ENCODE data around the gene HSH2D.
"Not testable (repeated sequence)": the region's sequence is repeated elsewhere in the genome, so short reads cannot be mapped to it uniquely, and the experiment has no call there.

HSH2D gene, protein sequence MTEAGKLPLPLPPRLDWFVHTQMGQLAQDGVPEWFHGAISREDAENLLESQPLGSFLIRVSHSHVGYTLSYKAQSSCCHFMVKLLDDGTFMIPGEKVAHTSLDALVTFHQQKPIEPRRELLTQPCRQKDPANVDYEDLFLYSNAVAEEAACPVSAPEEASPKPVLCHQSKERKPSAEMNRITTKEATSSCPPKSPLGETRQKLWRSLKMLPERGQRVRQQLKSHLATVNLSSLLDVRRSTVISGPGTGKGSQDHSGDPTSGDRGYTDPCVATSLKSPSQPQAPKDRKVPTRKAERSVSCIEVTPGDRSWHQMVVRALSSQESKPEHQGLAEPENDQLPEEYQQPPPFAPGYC

GRCh38 chr19:16143399-16144215 is at the start of gene HSH2D:
Gene HSH2D, plus strand, starts transcription at chr19:16143685. Its CDS starts 5,066 bp downstream, at chr19:16148751.
- no peak for DNase-seq

GRCh38 chr19:16094360-16095070 is 49.0 kb upstream of the HSH2D start:
- no peak for DNase-seq

GRCh38 chr19:16095071-16095571 is 48.4 kb upstream of the HSH2D start:
- no peak for DNase-seq

- no peak for DNase-seq
These were observed 47.1 kb upstream of the HSH2D start for GRCh38 chr19:16096280-16096855.

DNA sequence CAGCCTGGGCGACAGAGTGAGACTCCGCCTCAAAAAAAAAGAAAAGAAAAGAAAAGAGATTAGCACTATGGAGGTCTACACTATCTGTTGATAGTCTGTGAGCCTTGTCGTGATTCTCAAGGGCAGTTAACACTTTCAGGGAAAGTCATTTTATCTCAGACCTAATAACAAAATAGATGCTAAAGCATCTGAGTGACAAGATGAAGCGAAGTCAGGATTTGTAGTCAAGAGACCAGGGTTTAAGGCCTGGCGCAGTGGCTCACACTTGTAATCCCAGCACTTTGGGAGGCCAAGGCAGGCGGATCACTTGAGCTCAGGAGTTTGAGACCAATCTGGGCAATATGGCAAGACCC is 45.1 kb upstream of the HSH2D start:
- DNase-seq, result no peak

- no peak for DNase-seq
These were observed 44.7 kb upstream of the HSH2D start for GRCh38 chr19:16098821-16099220.

- not testable (repeated sequence) for DNase-seq
These were observed 44.0 kb upstream of the HSH2D start for GRCh38 chr19:16099314-16099965.

- DNase-seq, result no peak
These were observed 43.0 kb upstream of the HSH2D start for GRCh38 chr19:16100524-16100923.

GRCh38 chr19:16104722-16105121 is 38.8 kb upstream of the HSH2D start:
- no peak for DNase-seq

GRCh38 chr19:16106121-16106520 is 37.4 kb upstream of the HSH2D start:
- no peak for DNase-seq

DNA sequence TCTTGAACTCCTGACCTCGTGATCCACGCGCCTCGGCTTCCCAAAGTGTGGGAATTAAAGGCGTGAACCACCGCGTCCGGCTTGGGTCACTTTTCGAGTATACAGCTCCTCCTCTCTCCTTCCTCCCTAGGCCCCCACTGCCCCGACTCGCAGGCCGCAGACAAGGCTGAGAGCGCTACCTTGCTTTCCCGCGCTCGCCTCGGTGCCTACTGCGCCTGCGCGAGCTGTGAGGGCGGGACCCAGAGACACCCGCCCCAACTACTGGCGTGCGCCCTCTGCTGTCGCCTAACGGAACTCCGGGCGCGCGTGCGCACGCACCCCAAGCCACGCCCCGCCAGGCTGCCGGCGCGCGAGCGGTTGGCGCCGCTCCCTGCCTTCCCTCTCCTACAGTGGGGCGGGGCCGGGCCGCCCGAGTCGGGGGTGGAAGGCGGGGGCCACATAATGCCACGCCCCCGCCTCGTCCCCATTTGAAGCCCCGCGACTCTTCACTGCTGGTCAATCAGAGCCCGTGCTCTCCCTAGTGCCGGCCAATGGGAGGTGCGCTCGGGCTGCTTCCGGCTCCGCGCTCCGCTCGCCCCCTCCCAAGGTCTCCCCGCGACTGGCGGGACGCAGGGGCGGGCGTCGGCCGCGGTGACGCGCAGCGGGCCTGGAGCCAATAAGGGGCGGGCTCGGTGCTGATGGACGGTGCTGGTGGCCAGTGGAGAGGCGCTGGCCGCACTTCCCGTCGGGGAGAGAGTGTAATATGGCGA is 32.2 kb upstream of the HSH2D start, which contains the start of gene RAB8A:
Gene RAB8A, plus strand, starts transcription at position 730 of the 749 bp plus-strand sequence. Its CDS starts 13 bp downstream, at position 743.
- peak; percentile 89 for DNase-seq

DNA sequence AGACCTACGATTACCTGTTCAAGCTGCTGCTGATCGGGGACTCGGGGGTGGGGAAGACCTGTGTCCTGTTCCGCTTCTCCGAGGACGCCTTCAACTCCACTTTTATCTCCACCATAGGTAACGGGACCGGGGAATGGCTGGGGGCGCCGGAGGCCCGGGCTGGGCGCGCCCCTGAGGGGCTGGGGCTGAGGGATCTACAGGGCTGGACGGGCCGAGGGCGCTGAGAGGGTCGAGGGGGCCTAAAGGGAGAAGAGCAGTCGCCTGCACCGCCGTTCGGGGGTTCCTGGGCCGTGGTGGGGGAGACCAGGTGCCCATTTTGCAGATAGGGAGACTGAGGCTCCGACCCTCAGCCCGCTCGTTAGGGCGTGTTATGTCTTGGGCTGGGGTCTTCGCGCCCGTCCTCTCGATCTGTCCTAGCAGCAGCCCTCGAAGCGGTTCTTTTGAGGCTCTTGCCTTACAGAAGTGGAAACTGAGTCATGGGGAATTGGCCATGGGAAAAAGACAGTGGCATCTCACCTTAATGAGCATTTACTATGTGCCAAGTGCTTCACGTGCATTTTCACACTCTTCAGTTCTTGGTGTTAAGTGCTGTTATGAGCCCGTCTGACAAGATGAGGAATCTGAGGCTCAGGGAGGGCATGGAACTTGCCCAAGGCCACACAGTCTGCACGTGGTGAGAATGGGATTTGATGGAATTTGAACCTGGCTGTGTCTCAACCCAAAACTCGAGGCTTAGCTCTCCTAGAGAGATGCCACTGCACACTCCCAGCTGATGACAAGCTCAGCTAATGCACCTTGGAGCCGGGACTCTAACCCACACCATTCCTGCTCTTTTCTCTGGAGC is 31.4 kb upstream of the HSH2D start:
- no peak for DNase-seq

DNA sequence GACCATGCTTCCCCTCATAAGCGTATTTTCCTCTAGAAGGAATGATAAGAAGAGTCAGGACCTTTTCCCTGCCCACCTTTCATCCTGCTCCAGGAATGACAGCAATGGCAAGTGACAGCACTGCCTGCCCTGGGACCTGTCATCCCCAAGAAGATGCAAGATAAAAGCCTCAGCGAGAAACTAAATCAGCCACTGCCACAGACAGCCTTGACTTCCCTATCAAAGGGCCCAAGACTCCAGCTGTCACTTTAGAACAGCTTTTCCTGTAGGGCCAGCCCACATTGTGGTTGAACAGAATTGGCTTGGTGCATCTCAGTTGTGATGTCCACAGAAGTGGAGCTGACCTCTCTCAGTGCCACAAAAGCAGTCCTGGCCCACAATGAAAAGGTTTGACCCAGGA is 30.7 kb upstream of the HSH2D start:
- DNase-seq, result no peak

- no peak for DNase-seq
These were observed 29.8 kb upstream of the HSH2D start for GRCh38 chr19:16113727-16114126.

GRCh38 chr19:16115301-16116039 is 28.0 kb upstream of the HSH2D start:
- DNase-seq, result no peak

- DNase-seq, result no peak
These were observed 27.4 kb upstream of the HSH2D start for GRCh38 chr19:16116067-16116466.

GRCh38 chr19:16117594-16118033 is 25.9 kb upstream of the HSH2D start:
- DNase-seq, result no peak

GRCh38 chr19:16118489-16119033 is 24.9 kb upstream of the HSH2D start:
- no peak for DNase-seq

DNA sequence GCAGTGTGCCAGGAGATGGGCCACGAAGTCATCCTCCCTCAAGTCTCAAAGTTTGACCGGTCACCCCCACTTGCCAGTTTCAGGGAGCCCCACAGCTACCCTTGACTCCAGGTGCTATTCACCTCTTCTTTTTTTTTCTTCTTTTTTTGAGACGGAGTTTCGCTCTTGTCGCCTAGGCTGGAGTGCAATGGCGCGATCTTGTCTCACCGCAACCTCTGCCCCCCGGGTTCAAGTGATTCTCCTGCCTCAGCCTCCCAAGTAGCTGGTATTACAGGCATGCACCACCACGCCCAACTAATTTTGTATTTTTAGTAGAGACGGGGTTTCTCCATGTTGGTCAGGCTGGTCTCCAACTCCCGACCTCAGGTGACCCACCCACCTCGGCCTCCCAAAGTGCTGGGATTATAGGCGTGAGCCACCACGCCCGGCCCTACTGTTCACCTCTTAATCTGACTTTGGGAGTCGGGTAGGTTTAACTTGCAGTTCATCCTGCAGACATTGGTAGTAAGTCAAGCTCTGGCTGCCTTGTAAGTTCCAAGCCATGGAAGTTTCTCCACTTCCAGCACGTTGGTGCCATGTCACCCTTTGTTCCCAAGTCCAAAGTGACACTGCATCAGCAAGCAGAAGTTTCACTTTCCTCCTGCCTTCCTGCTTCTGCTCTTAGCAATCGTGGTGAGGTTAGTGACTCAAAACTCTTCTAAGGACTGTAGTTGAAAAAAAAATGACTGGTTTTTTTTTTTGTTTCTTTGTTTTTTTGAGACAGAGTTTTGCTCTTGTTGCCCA is 24.2 kb upstream of the HSH2D start:
- DNase-seq, result not testable (repeated sequence)
